ENCODE measurements around the gene IQUB. TPM values are rescaled to one million over a fixed set of nuclear protein-coding genes. Genes with fewer than 3 reads are reported as not detected.

IQUB gene
- total RNA-seq, 3 donors from 2014 or later (not counting 1 experiment from before 2014, with no cell fraction given) = 0.09 to 0.45 (median 0.18) TPM

- H3K9me3 ChIP-seq (ENCODE audit: control insufficient read depth, insufficient read depth, low read length) = no peaks in the 10 kb centered on the region
- Mint-ChIP-seq H3K27me3 (ENCODE audit: low read depth in 2 of 2) (peaks cover 0 to 6% of the 10 kb centered on the region in 2 donors), H3K9me3 (peaks cover 4 to 5% of the 10 kb centered on the region in 2 donors), H3K36me3 (no peaks in the 10 kb centered on the region), H3K4me3 (no peak overlapping the region), H3K27ac (no peak overlapping the region), H3K4me1 (no peaks in the 10 kb centered on the region)
- H3K36me3 ChIP-seq (ENCODE audit: control insufficient read depth, insufficient read depth, low read length) = no peaks in the 10 kb centered on the region
- H3K4me1 ChIP-seq (ENCODE audit: control insufficient read depth, insufficient read depth, low read length) = no peaks in the 10 kb centered on the region
- ATAC-seq = no peak
- DNase-seq = no peak
- no peaks in the 10 kb centered on the region for H3K27me3 ChIP-seq (ENCODE audit: control insufficient read depth, insufficient read depth, low read length)
- H3K4me3 ChIP-seq (ENCODE audit: low read length) = no peak overlapping the region
- intact Hi-C loops (cut with micrococcal nuclease) = no loop called here
- 65% methylated on average over 2 of the region's 2 CpGs for WGBS (ENCODE audit: insufficient coverage)
- no peak overlapping the region for H3K27ac ChIP-seq (ENCODE audit: low read length)
- TF ChIP-seq, protein P1, sequence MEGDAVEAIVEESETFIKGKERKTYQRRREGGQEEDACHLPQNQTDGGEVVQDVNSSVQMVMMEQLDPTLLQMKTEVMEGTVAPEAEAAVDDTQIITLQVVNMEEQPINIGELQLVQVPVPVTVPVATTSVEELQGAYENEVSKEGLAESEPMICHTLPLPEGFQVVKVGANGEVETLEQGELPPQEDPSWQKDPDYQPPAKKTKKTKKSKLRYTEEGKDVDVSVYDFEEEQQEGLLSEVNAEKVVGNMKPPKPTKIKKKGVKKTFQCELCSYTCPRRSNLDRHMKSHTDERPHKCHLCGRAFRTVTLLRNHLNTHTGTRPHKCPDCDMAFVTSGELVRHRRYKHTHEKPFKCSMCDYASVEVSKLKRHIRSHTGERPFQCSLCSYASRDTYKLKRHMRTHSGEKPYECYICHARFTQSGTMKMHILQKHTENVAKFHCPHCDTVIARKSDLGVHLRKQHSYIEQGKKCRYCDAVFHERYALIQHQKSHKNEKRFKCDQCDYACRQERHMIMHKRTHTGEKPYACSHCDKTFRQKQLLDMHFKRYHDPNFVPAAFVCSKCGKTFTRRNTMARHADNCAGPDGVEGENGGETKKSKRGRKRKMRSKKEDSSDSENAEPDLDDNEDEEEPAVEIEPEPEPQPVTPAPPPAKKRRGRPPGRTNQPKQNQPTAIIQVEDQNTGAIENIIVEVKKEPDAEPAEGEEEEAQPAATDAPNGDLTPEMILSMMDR (IDR thresholded peaks at IDR 0.05) = no peak
These were observed 61.5 kb downstream of the IQUB start for GRCh38 chr7:123472750-123473445.

GRCh38 chr7:123472327-123472726, 62.1 kb downstream of the IQUB start:
- peaks cover 4 to 5% of the 10 kb centered on the region in 2 donors for H3K9me3 Mint-ChIP-seq
- Histone ChIP-seq H3K4me3 (ENCODE audit: low read length) (no peak overlapping the region), H3K36me3 (ENCODE audit: control insufficient read depth, insufficient read depth, low read length) (no peaks in the 10 kb centered on the region), H3K9me3 (ENCODE audit: control insufficient read depth, insufficient read depth, low read length) (no peaks in the 10 kb centered on the region), H3K27ac (ENCODE audit: low read length) (no peak overlapping the region), H3K27me3 (ENCODE audit: control insufficient read depth, insufficient read depth, low read length) (no peaks in the 10 kb centered on the region), H3K4me1 (ENCODE audit: control insufficient read depth, insufficient read depth, low read length) (no peaks in the 10 kb centered on the region)
- no peak overlapping the region for H3K4me3 Mint-ChIP-seq
- TF ChIP-seq, protein P1 (IDR thresholded peaks at IDR 0.05) = no peak
- H3K36me3 Mint-ChIP-seq = no peaks in the 10 kb centered on the region
- H3K27me3 Mint-ChIP-seq (ENCODE audit: low read depth in 2 of 2) = peaks cover 0 to 6% of the 10 kb centered on the region in 2 donors
- intact Hi-C loops (cut with micrococcal nuclease) = no loop called here
- no peak overlapping the region for H3K27ac Mint-ChIP-seq
- 94% methylated on average over 2 of the region's 2 CpGs for WGBS (ENCODE audit: insufficient coverage)
- ATAC-seq (no peak), DNase-seq (no peak)
- H3K4me1 Mint-ChIP-seq = no peaks in the 10 kb centered on the region

- Mint-ChIP-seq H3K27ac (no peak overlapping the region), H3K4me1 (no peaks in the 10 kb centered on the region), H3K4me3 (no peak overlapping the region), H3K36me3 (no peaks in the 10 kb centered on the region), H3K27me3 (ENCODE audit: low read depth in 2 of 2) (no peaks in the 10 kb centered on the region), H3K9me3 (peaks cover 2 to 3% of the 10 kb centered on the region in 2 donors)
- intact Hi-C loops (cut with micrococcal nuclease) = no loop called here
- TF ChIP-seq, protein P1 (IDR thresholded peaks at IDR 0.05) = no peak
- Histone ChIP-seq H3K4me1 (ENCODE audit: control insufficient read depth, insufficient read depth, low read length) (no peaks in the 10 kb centered on the region), H3K4me3 (ENCODE audit: low read length) (no peak overlapping the region), H3K27me3 (ENCODE audit: control insufficient read depth, insufficient read depth, low read length) (no peaks in the 10 kb centered on the region), H3K36me3 (ENCODE audit: control insufficient read depth, insufficient read depth, low read length) (no peaks in the 10 kb centered on the region), H3K9me3 (ENCODE audit: control insufficient read depth, insufficient read depth, low read length) (no peaks in the 10 kb centered on the region), H3K27ac (ENCODE audit: low read length) (no peak overlapping the region)
- ATAC-seq (no peak), DNase-seq (no peak)
- WGBS (ENCODE audit: insufficient coverage) = 79% methylated on average over 5 of the region's 5 CpGs
These were observed 66.1 kb downstream of the IQUB start for GRCh38 chr7:123468303-123468702.

- ATAC-seq = no peak
- Histone ChIP-seq H3K27ac (ENCODE audit: low read length) (no peak overlapping the region), H3K27me3 (ENCODE audit: control insufficient read depth, insufficient read depth, low read length) (no peaks in the 10 kb centered on the region), H3K36me3 (ENCODE audit: control insufficient read depth, insufficient read depth, low read length) (no peaks in the 10 kb centered on the region), H3K4me3 (ENCODE audit: low read length) (no peak overlapping the region), H3K9me3 (ENCODE audit: control insufficient read depth, insufficient read depth, low read length) (no peaks in the 10 kb centered on the region), H3K4me1 (ENCODE audit: control insufficient read depth, insufficient read depth, low read length) (no peaks in the 10 kb centered on the region)
- TF ChIP-seq, protein P1 (IDR thresholded peaks at IDR 0.05) = no peak
- no peaks in the 10 kb centered on the region for H3K27me3 Mint-ChIP-seq (ENCODE audit: low read depth in 2 of 2)
- no peak for DNase-seq
- intact Hi-C loops (cut with micrococcal nuclease) = no loop called here
- H3K9me3 Mint-ChIP-seq = peaks cover 2 to 3% of the 10 kb centered on the region in 2 donors
- H3K27ac Mint-ChIP-seq = no peak overlapping the region
- no peaks in the 10 kb centered on the region for H3K4me1 Mint-ChIP-seq
- H3K4me3 Mint-ChIP-seq = no peak overlapping the region
- no peaks in the 10 kb centered on the region for H3K36me3 Mint-ChIP-seq
- WGBS (ENCODE audit: insufficient coverage) = no CpG with 5 or more reads among the region's 2 CpGs
These were observed 70.5 kb downstream of the IQUB start for GRCh38 chr7:123463890-123464289.
